ENCODE measurements around the gene NARS2. TPM values are rescaled to one million over a fixed set of nuclear protein-coding genes. Genes with fewer than 3 reads are reported as not detected.

NARS2 gene
- total and polyA plus RNA-seq, 10 of the 15 experiments (the other 5 are each of a cell fraction or from before 2014, with no cell fraction given) = 22.2 to 45.3 (median 36.3) TPM

GRCh38 chr11:78497293-78497692 is 77.4 kb downstream of the NARS2 start:
- ChIA-PET SMC1A (ENCODE audit: uncharacterized antibody, unreplicated experiment) (interaction anchor here (0.8 to 1.6 kb wide), 5 partner anchors 15 to 69 kb away, joined by 3 to 6 read pairs (median 3); no protein-coding TSS in a partner anchor), RAD21 (ENCODE audit: unreplicated experiment) (interaction anchor here (0.7 to 2.5 kb wide), 3 partner anchors 15 to 908 kb away, joined by 3 to 7 read pairs (median 5); partner anchors contain the start of genes AQP11 and GAB2), CTCF (interaction anchor here (1.1 kb wide), 1 partner anchor 20 kb away, joined by 3 read pairs; no protein-coding TSS in a partner anchor), POLR2A (no interaction called here)
- Histone ChIP-seq H2AFZ (ENCODE audit: control insufficient read depth, low read depth, low read length) (no peak overlapping the region), H3K9ac (ENCODE audit: control insufficient read depth, insufficient read depth, low read length) (no peak overlapping the region), H3K79me2 (ENCODE audit: control insufficient read depth, insufficient read depth, low read length) (no peaks in the 10 kb centered on the region), H3K9me3 (replicated peaks; ENCODE audit: control insufficient read depth, insufficient read depth, low read length) (no peaks in the 10 kb centered on the region), H4K20me1 (ENCODE audit: control insufficient read depth, insufficient read depth) (no peaks in the 10 kb centered on the region), H3K4me3 (no peak overlapping the region), H3K27me3 (replicated peaks in 1 of 2; ENCODE audit: control insufficient read depth in 2 of 2, insufficient read depth in 2 of 2, low read length in 1 of 2) (no peaks in the 10 kb centered on the region), H3K36me3 (ENCODE audit: control insufficient read depth in 2 of 2, insufficient read depth in 2 of 2, low read length in 1 of 2) (no peaks in the 10 kb centered on the region), H3K4me1 (ENCODE audit: control insufficient read depth, insufficient read depth, low read length) (no peaks in the 10 kb centered on the region), H3K27ac (ENCODE audit: control insufficient read depth, insufficient read depth) (no peak overlapping the region), H3K4me2 (ENCODE audit: control insufficient read depth, insufficient read depth) (no peak overlapping the region)
- DNase-seq (ENCODE audit: low read depth, low spot score) (no peak), ATAC-seq (no peak), FAIRE-seq (no peak)
- in situ Hi-C loops (cut with MboI) (no loop called here), intact Hi-C loops (cut with micrococcal nuclease; ENCODE audit: unreplicated experiment) (no loop called here)
- TF ChIP-seq SREBF2 (IDR thresholded peaks at IDR 0.05; ENCODE audit: low read length) (no peak), SRF (IDR thresholded peaks at IDR 0.05; ENCODE audit: low read depth in 2 of 2, low read length in 2 of 2) (no peak), SUPT20H (IDR thresholded peaks at IDR 0.05; ENCODE audit: borderline replicate concordance, control insufficient read depth, low read depth, low read length) (no peak), ESRRA (IDR thresholded peaks at IDR 0.05; ENCODE audit: low read length) (no peak), ZBED1 (IDR thresholded peaks at IDR 0.05; ENCODE audit: borderline replicate concordance) (no peak), ATF7 (IDR thresholded peaks at IDR 0.05; ENCODE audit: low read depth) (no peak)
- BruUV-seq (replicated peaks) = no TSS peak

GRCh38 chr11:78493413-78493975 is 81.2 kb downstream of the NARS2 start:
- no peaks in the 10 kb centered on the region for H3K9me3 ChIP-seq (replicated peaks; ENCODE audit: control insufficient read depth, insufficient read depth, low read length)
- FAIRE-seq = no peak
- no peak for DNase-seq (ENCODE audit: low read depth, low spot score)
- ATAC-seq = no peak
- no peak overlapping the region for H2AFZ ChIP-seq (ENCODE audit: control insufficient read depth, low read depth, low read length)
- no peak overlapping the region for H3K9ac ChIP-seq (ENCODE audit: control insufficient read depth, insufficient read depth, low read length)
- POLR2A ChIA-PET = no interaction called here
- H3K27ac ChIP-seq (ENCODE audit: control insufficient read depth, insufficient read depth) = no peak overlapping the region
- 94% methylated on average over 3 of the region's 3 CpGs for WGBS (ENCODE audit: insufficient coverage, insufficient replicate concordance, low lambda C conversion rate, missing lambda C conversion rate)
- peaks cover 2 to 6% of the 10 kb centered on the region in 2 experiments; a peak in 3 of 4 replicates for H3K36me3 ChIP-seq (ENCODE audit: control insufficient read depth in 2 of 2, insufficient read depth in 2 of 2, low read length in 1 of 2)
- no TSS peak for BruUV-seq (replicated peaks)
- TF ChIP-seq RELB (IDR thresholded peaks at IDR 0.05; ENCODE audit: low read depth) = no peak
- no peak for TF ChIP-seq HCFC1 (IDR thresholded peaks at IDR 0.05; ENCODE audit: low read length)
- TF ChIP-seq SPI1 (IDR thresholded peaks at IDR 0.05; ENCODE audit: borderline replicate concordance, insufficient read depth, low read depth, low read length) = no peak
- TF ChIP-seq CHD1 (IDR thresholded peaks at IDR 0.05; ENCODE audit: low read depth, low read length) = no peak
- no peak for TF ChIP-seq IRF4 (IDR thresholded peaks at IDR 0.05; ENCODE audit: low read depth, low read length)
- no peak for TF ChIP-seq RAD51 (IDR thresholded peaks at IDR 0.05)
- intact Hi-C loops (cut with micrococcal nuclease; ENCODE audit: unreplicated experiment) (no loop called here), in situ Hi-C loops (cut with MboI) (no loop called here)
- CTCF ChIA-PET = interaction anchor here (0.6 to 1.2 kb wide), 3 partner anchors 11 to 49 kb away, joined by 3 to 5 read pairs (median 3); no protein-coding TSS in a partner anchor
- RAD21 ChIA-PET (ENCODE audit: unreplicated experiment) = no interaction called here
- SMC1A ChIA-PET (ENCODE audit: uncharacterized antibody, unreplicated experiment) = interaction anchor here (1.0 to 1.7 kb wide), 6 partner anchors 11 to 266 kb away, joined by 3 to 7 read pairs (median 4); no protein-coding TSS in a partner anchor
- no peaks in the 10 kb centered on the region for H4K20me1 ChIP-seq (ENCODE audit: control insufficient read depth, insufficient read depth)
- no peaks in the 10 kb centered on the region for H3K79me2 ChIP-seq (ENCODE audit: control insufficient read depth, insufficient read depth, low read length)
- no peak overlapping the region for H3K4me2 ChIP-seq (ENCODE audit: control insufficient read depth, insufficient read depth)
- H3K27me3 ChIP-seq (replicated peaks in 1 of 2; ENCODE audit: control insufficient read depth in 2 of 2, insufficient read depth in 2 of 2, low read length in 1 of 2) = no peaks in the 10 kb centered on the region
- no peak overlapping the region for H3K4me3 ChIP-seq
- no peaks in the 10 kb centered on the region for H3K4me1 ChIP-seq (ENCODE audit: control insufficient read depth, insufficient read depth, low read length)
